Measurements from ENCODE around the gene MICU1.
"Not testable (repeated sequence)": the region's sequence is repeated elsewhere in the genome, so short reads cannot be mapped to it uniquely, and the experiment has no call there.

MICU1 gene

GRCh38 chr10:72557362-72557761 is 68.5 kb downstream of the MICU1 start:
- DNase-seq (ENCODE audit: low spot score) = no peak

GRCh38 chr10:72552857-72553256 is 73.0 kb downstream of the MICU1 start:
- DNase-seq (ENCODE audit: low spot score) = no peak

GRCh38 chr10:72550239-72550638 is 75.6 kb downstream of the MICU1 start:
- DNase-seq (ENCODE audit: low spot score) = no peak

- no peak for DNase-seq (ENCODE audit: low spot score)
Measured at GRCh38 chr10:72545546-72545945, 80.3 kb downstream of the MICU1 start.

- not testable (repeated sequence) for DNase-seq (ENCODE audit: low spot score)
Measured at GRCh38 chr10:72543855-72544254, 82.0 kb downstream of the MICU1 start.

- no peak for DNase-seq (ENCODE audit: low spot score)
Measured at GRCh38 chr10:72542396-72542815, 83.5 kb downstream of the MICU1 start.

GRCh38 chr10:72541337-72541736 is 84.5 kb downstream of the MICU1 start:
- DNase-seq (ENCODE audit: low spot score) = no peak

GRCh38 chr10:72540193-72540807 is 85.6 kb downstream of the MICU1 start:
- no peak for DNase-seq (ENCODE audit: low spot score)

GRCh38 chr10:72539137-72539536 is 86.7 kb downstream of the MICU1 start:
- DNase-seq (ENCODE audit: low spot score) = no peak

GRCh38 chr10:72525689-72526088 is 100.2 kb downstream of the MICU1 start:
- DNase-seq (ENCODE audit: low spot score) = no peak

- no peak for DNase-seq (ENCODE audit: low spot score)
Measured at GRCh38 chr10:72525277-72525676, 100.6 kb downstream of the MICU1 start.

- no peak for DNase-seq (ENCODE audit: low spot score)
Measured at GRCh38 chr10:72524489-72524888, 101.4 kb downstream of the MICU1 start.

GRCh38 chr10:72523932-72524396 is 101.9 kb downstream of the MICU1 start:
- DNase-seq (ENCODE audit: low spot score) = no peak

- DNase-seq (ENCODE audit: low spot score) = no peak
Measured at GRCh38 chr10:72523062-72523461, 102.8 kb downstream of the MICU1 start.

- no peak for DNase-seq (ENCODE audit: low spot score)
Measured at GRCh38 chr10:72517244-72517643, 108.6 kb downstream of the MICU1 start.

- no peak for DNase-seq (ENCODE audit: low spot score)
Measured at GRCh38 chr10:72515455-72515854, 110.4 kb downstream of the MICU1 start.

- DNase-seq (ENCODE audit: low spot score) = no peak
Measured at GRCh38 chr10:72513910-72514309, 112.0 kb downstream of the MICU1 start.

- no peak for DNase-seq (ENCODE audit: low spot score)
Measured at GRCh38 chr10:72511459-72511858, 114.4 kb downstream of the MICU1 start.

- DNase-seq (ENCODE audit: low spot score) = no peak
Measured at GRCh38 chr10:72509941-72510340, 115.9 kb downstream of the MICU1 start.

GRCh38 chr10:72509206-72509799 is 116.6 kb downstream of the MICU1 start:
- no peak for DNase-seq (ENCODE audit: low spot score)

GRCh38 chr10:72508033-72508432 is 117.8 kb downstream of the MICU1 start:
- DNase-seq (ENCODE audit: low spot score) = no peak

GRCh38 chr10:72506474-72506873 is 119.4 kb downstream of the MICU1 start:
- no peak for DNase-seq (ENCODE audit: low spot score)

- DNase-seq (ENCODE audit: low spot score) = no peak
Measured at GRCh38 chr10:72505435-72505834, 120.4 kb downstream of the MICU1 start.
